ENCODE data around the gene DNAJC27. TPM values are rescaled to one million over a fixed set of nuclear protein-coding genes. Genes with fewer than 3 reads are reported as not detected.
"Not testable (repeated sequence)": the region's sequence is repeated elsewhere in the genome, so short reads cannot be mapped to it uniquely, and the experiment has no call there.

The DNAJC27 gene
- total RNA-seq, result 11.5 TPM

DNA sequence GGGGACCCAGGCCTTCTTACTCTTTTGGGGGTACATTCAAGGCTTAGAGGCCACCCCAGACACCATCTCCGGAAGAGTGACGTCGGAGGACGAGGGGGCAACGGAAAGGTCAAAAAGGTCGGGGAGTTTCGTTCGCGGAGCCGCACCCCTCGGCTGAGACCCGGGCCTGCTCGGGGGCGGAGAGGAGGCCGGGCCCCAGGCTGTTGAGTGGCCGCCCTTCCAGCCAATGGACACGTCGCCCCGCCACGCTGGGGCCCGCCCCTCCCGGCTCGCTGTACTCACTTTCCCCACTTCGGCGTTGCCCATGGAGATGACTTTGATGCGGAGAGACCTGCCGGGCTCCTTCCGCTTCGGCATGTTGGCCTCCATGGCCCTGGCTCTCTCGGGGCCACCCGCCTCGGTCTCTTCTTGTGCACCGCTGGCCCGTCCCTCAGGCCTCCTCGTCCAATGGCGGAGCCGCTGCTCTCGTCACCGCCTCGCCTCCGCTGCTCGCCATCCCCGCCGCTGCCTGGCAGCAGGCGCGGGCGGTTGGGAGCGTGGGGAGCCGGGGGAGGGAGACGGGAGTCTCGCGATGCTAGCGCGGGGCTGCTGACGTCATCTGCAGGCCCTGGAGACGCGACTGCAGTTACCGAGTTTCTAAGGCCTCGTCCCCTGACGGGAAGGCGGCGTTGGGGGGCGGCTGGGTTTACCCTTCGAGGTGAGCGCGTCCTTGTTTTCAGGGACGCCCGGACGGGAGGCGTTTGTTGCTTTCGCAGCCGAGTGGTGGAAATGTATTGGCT is at the start of gene DNAJC27:
TSS of gene DNAJC27 (minus strand) at position 420 of the 779 bp plus-strand sequence. CDS start at position 369, 51 bp downstream.
- DNase-seq, result peak; percentile 99

DNA sequence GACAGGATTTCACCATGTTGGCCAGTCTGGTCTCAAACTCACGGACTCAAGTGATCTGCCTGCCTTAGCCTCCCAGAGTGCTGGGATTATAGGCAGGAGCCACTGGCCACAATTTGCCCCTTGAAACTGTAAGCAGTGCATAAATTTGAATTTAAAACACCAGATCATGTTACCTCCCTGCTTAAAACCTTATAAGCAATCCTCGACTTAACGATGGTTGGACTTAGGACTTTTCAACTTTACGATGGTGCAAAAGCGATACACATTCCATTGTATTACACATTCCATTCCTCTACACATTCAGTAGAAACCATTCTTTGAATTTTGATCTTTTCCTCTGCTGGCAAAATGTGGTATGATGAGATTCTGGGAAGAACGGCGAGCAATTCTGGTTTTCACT is 46.9 kb upstream of the DNAJC27 start:
- DNase-seq, result no peak

DNA sequence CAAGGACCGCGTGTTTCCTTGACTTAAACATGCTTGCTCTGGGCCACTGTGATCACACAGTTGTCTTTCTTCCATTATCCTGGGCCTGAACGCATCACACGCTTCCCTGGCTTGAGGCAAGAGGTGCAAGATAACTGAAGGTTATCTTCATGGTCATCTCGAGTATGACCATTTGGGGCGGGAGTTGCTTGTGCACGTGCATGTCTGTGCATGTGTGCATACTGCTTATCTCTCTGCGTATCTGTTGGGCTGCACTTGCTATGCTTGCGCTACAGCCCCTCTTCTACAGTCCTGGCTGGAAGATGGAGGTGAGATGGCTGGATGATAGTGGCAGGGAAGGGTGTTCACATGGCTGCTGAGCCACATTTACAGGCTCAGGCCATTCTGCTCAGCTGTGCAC is 42.9 kb upstream of the DNAJC27 start:
- DNase-seq, result no peak

DNA sequence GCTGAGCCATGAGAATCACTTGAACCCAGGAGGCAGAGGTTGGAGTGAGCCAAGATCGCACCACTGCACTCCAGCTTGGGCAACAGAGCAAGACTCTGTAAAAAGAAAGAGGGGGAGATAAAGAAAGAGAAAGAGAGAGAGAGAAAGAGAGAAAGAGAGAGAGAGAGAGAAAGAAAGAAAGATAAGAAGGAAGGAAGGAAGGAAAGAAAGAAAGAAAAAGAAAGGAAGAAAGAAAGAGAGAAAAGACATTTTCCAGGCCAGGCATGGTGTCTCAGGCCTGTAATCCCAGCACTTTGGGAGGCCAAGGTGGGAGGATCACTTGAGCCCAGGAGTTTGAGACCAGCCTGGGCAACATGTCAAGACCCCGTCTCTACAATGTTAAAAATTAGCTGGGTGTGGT is 39.6 kb upstream of the DNAJC27 start:
- DNase-seq, result not testable (repeated sequence)

DNA sequence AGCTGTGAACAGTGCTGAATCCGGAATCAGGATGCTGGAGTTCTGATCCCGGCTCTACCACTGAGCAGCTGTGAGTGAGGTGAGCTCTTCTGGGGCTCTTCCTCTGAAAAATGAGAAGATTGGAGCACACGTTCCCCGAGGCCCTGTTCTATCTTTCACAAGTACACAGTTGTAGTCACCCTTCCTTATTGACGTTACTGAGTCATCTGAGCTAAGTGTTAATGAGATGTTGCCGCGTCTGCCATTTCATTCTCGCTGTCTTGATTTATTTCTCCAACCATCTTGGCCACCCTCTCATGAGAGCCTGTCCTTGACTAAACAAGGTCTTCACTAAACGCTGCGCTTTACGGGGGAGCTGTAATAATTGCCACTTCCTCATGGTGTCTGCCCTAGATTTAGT is 38.2 kb upstream of the DNAJC27 start:
- no peak for DNase-seq

DNA sequence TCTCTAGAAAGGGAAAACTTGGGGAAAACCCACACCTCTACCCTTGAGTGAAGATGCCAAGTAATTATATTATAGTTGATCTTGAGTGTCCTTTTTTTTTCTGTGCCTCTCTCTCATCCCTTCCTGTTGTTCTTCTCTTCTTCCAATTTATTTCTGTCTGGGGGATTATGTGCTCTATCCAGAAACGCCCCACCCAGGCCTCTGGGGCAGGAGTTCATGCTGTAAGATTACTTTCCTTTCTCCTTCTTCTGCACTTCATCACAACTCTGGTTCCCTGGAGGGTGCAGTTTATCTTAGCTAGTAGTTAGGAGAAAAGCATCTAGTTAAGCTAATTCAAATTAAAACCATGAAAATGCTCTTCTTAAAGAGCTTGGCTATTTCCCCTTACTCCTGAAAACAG is 30.3 kb upstream of the DNAJC27 start:
- no peak for DNase-seq

DNA sequence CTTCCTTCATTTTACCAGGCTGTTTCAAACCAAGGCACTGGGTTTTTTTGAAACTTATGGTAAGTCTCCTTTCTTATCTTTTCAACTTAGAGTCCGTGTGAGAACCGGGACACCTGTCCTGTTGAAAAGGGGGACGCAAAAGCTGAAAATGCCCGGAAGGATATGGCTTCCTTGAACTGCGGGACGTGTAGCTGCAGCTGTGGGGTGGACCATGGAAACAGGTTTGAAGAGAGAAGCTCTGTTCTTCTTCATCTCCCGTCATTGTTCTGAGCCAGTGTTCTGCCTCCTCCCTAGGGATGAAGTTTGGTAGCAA is 29.5 kb upstream of the DNAJC27 start:
- DNase-seq, result no peak

DNA sequence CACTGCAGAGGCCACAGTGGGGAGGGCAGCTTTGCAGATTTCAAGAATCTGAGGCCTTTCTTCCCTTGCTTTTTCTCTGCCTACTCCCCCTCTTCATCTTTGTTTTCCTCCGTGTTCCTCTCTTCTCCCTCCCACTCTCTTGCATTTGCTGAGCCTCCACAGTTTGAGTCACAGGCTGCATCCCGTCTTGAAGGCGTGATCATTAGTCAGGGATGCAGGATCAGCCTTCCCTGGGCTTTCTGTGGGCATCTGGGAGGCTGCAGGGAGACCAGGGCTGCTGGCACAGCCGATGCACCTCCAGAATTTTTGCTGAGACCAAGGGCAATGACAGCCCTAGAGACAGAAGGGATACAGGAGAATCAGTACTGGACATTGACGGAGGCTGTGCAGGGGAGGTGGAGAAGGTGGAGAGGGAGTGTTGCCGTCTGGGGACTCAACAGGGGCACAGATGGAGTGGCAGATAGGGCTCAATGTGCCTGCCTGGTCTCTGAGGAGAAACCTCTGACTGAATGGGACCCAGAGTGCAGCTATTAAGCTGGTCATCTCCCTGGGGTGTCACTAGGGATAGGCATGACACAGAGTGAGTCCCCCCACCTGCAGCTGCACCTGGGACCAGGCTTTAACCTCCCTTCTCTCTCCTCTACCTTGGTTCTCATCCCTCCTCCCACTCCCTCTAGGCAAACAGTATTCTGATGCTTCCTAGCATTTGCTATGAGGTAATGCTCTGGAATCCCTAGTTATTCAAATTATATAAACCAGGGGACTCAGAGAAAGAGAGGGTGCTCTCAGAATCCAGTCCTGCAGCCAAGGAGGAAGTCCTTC is 29.0 kb upstream of the DNAJC27 start:
- peak; percentile 24 for DNase-seq

DNA sequence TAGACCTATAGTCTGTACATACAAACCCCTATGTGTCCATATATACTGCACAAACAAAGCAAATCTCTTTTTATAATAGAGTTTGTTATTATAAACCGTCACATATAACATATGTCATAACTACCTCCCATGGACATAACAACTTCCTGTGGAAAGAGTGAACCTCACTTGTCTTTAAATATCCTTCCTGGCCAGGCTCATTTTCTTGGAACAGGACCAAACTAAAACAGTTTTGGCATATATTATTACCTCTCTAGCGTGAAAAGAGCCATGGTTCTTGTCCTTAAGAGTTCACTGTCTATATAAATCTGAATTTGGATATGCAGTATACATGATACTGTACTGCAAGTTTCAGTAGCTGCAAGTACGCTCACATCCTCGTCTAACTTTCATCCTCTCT is 28.3 kb upstream of the DNAJC27 start:
- DNase-seq, result peak; percentile 63

DNA sequence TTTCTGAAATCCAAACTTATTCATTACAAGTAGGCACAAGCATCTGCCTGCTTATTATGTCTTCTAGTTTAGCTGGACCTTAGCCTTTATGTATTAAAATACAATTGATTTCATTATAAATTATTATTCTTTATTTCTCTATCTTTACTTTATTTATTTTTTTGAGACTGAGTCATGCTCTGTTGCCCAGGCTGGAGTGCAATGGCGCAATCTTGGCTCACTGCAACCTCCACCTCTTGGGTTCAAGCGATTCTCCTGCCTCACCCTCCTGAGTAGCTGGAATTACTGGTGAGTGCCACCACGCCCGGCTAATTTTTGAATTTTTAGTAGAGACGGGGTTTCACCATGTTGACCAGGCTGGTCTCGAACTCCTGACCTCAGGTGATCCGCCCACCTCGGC is 27.3 kb upstream of the DNAJC27 start:
- not testable (repeated sequence) for DNase-seq

DNA sequence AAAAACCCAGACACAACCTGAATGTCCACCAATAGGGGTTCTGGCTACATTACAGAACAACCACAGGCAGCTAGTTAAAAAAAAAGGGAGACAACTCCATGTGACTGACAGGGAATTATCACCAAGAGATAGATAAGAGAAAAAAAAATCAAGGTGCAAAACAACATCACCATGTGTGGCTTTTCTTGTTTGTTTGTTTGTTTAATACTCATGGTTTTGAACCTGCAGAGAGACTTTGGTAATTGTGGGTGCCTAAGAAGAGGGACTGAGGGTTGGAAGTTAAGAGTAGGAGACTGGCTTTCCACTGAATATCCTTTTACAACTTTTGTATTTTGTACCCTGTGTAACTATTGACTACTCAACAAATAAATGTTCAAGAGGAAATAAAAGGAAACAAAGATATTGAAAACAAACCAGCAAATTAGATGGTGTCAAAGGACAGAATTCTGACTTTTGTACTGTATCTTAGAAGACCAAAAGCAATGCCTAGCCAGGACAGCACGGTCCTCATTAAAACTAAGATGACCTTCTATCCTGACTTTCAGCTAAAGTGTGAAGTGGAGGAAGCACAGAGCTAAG is 22.5 kb upstream of the DNAJC27 start:
- no peak for DNase-seq

DNA sequence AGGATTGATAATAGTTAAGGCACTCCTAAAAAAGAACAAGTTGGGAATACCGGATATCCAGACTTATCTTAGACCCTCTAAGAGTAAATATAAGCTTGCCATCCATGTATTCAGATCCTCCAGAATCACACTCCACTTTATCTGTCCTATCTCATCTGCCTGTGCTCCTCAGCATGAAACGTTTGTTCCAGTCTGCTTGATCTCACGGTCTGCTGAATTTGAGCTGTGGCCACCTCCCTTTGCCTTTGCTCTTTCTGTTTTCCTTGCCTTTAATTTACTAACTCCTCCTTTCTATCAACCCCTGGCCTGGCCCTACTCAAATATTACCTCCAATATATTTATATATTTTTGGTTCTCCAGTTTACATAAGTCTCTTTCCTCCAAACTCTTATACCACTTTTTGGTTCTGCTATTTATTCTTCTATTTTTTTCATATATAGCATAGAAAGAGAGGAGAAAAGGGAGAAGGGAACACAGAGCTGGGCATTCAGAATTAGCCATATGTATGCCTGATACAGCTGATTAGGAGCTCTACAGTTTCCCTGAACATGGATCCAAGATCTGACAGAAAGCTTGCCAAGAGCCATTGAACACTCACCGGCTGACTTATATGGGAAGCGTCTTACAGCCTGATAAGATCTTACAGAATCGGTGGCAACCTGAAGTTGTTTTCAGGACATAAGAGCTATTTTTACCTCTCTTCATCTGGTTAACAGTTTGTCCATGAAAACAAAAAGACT is 21.8 kb upstream of the DNAJC27 start:
- no peak for DNase-seq

DNA sequence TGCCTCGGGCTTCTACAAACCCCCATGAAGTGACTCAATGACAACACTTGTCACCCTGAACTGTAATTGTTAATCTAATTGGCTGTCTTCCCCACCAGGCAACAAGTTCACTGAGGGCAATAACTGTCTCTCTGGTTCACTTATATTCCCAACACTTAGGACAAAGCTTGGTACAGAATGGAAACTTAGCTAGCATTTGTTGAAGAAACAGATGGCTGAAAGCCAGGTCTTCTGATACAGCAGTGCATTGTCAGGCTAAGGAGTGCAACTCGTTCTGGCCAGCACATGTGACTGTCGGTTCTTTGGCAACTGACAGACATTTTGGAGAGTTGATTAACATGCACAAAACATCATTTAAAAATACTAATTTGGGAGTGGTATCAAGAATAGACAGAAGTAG is 14.6 kb upstream of the DNAJC27 start:
- peak; percentile 77 for DNase-seq

DNA sequence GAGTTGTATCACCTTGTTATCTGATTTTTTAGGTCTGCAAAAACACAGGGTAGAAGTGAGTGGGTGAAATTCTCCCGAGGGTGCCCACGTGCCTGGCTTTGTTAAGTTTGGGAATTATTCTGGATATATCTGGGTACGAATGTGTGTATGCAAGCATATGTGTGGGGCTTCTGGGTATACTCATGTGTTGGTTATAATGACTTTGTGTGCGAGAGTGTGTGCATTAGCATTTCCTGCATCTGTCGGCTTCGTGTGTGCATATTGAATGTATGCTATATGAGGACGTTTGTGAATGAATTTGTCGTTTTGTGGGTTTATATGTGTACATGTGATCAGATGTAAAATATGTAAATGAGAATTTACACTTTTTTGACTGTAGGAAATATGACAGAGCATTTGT is 13.8 kb upstream of the DNAJC27 start:
- peak; percentile 21 for DNase-seq

DNA sequence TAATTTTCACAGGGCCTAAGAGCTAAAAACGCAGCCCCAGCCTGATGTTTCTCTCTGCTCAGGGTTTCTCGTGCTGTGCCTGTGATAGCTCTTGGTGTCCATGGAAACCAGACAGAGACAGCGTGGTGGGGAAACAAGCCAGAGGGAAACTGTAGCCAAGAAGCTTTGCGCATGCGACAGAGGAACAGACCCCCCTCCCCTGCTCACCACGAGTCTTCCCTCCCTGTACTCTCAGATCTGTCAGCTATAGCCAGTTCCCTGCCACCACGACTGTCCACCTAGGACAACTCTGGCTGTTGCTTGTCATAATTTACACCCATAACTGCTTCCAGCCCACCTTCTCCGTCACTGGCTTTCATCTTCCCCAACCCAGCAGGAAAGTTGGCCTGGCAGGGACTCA is 13.2 kb upstream of the DNAJC27 start:
- DNase-seq, result peak; percentile 97

DNA sequence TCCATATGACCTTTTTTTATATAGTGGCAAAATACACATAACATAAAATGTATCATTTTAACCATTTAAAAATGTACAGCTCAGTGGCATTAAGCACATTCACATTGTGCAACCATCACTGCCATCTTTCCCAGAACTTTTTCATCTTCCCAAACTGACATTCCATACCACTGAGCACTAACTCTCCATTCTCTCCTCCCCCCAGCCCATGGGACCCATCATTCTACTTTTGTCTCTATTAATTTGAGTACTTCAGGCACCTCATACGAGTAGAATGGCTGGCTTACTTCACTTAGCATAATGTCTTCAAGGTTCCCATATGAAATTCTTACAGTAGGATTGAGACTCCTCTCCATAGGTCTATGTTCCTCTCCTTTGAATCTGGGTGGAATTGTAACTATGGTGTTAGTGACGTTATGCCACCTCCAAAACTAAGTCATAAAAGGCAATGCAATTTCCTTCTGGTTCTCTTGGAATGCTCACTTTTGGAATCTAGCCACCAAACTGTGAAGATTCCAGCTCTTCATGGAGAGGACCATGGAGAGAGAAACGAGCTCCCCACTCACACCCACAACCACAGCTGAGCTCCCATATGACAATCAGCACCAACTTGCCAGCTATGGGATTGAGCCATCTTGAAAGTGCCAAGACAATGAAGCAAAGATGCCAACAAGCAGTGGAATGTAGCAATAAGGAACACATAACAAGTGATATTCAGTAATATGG is 9.8 kb upstream of the DNAJC27 start:
- DNase-seq, result no peak

DNA sequence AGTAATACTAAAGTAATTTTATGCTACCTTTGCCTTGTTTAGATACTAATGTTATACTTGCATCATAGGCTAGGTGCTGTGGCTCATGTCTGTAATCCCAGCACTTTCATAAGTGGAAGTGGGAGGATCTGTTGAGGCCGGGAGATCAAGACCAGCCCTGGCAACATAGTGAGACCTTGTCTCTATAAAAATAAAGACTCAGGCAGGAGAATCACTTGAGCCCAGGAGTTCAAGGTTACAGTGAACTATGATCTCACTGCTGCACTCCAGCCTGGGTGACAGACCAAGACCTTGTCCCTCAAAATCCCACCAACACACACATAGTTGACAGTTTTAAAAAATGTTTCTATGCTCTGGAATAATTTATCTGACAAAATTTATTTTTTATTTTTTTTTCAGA is 6.9 kb upstream of the DNAJC27 start:
- no peak for DNase-seq

DNA sequence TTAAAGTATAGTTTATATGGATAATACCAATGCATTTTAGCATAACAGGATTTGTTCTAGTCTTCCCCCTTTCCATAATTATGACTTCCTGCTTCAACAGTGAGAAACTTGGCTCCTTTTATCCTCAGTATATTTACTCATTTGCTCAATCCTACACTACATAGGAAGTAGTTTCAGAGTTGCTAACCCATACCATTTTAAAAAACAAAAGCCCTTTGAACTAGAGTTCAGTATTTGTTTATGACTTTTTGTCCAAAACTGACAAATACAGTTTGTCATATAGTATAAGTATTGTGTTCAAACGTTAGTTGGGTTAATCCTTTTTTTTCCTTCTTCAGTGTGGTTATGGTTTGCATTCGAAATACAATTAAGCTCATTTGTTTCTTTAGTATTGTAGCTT is 5.9 kb upstream of the DNAJC27 start:
- DNase-seq, result no peak

DNA sequence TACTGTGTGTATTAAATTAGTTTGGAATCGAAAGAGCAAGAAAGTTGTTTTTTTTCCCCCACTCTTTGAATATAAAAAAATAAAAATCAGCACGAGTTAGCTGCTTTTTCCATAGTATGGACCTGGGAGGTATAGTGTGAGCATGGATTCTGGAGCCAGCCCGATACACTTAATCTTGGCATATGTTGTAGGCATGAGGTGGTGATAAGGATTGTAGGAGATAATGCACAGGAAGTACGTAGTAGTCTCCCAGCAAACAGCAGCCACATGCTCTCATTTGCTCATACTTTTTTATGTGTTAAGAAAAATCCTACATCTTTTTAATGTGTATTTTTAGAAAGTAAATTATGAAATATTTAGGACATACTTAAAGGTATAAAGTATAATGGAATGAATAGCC is 2.1 kb upstream of the DNAJC27 start:
- DNase-seq, result no peak

DNA sequence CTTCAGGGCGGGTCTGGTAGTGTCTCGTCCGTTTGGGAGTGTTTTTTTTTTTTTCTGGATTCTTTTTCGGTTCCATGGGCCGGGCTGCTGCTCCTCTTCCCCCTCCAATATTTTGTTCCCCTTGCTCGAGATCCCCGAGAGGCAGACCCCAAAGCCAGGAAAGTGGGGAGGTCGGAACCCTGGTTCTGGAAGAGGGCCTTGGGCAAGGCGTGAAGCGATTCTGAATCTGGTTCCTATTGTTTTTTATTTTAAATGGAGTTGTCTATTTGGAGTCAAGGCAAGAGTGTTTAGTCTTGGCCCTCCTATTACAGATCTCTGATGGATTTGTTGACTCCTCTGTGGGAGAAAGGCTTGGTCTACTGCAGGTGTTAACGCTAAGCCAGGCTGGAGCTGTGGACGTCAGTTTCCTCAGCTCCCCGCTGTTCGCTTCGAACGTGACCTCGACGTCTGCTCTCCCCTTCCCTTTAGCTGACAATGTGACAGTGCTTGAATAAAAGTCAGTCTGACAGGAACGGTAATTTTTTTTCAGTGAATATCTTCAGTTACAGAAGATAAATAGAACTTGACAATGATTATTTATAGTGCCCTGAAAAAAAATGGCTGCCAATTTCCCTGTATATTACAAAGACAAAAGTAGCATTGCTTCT is 683 bp upstream of the DNAJC27 start:
- peak; percentile 78 for DNase-seq

DNA sequence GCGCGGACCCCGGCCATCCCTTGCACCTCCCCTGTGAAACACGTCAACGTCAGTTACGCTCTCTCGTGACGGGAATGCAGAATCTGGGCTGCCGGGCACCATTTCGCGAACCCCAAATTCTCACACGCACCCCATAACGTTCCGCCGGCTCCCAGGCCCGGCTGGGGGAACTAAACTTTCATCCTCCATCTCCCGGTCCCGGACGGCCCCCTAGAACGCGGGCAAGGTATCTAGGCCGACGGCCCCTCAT is 544 bp downstream of the DNAJC27 start:
- no peak for DNase-seq

All from tongue (tissue), 2 donors.